Stomach (tissue), 9 donors: Measurements from ENCODE around the gene HECW1. TPM values are rescaled to one million over a fixed set of nuclear protein-coding genes. Genes with fewer than 3 reads are reported as not detected.

Experiments
- DNase-seq, 2 donors: peaks; one replicate each; pipeline versions ENCODE4 v3.0.0 to v3.0.0-alpha.2; 2013 to 2019
- H3K27ac ChIP-seq, 5 donors: fragments of 200-600 bp in 4 of 5; sonication (generic) in 4 of 5; one replicate each; pipeline ENCODE4 v1.5.1; 2013 to 2019; ENCODE audit warnings: mild to moderate bottlenecking in 1 of 5, moderate library complexity in 1 of 5
- H3K27me3 ChIP-seq, 3 donors: fragments of 200-600 bp; sonication (generic); one replicate each; pipeline ENCODE4 v1.5.1; 2017 to 2019; ENCODE audit warnings: mixed run types in 1 of 3
- H3K36me3 ChIP-seq, 4 donors: fragments of 200-600 bp; sonication (generic); 1 replicate in 3 of 4; 2 replicates in 1 of 4; pipeline ENCODE4 v1.5.1; 2016 to 2019
- H3K4me1 ChIP-seq, 4 donors: fragments of 200-600 bp; sonication (generic); one replicate each; pipeline ENCODE4 v1.5.1; 2016 to 2019
- H3K4me3 ChIP-seq, 4 donors: fragments of 200-600 bp; sonication (generic) in 3 of 4; one replicate each; pipeline ENCODE4 v1.5.1; 2016 to 2019; ENCODE audit warnings: mild to moderate bottlenecking in 1 of 4
- H3K9me3 ChIP-seq, 4 donors: fragments of 200-600 bp; sonication (generic); one replicate each; pipeline ENCODE4 v1.5.1; 2016 to 2019
- CTCF ChIP-seq, 7 experiments: fragments of 450-650 bp in 4 of 7; fragments of 200-600 bp in 3 of 7; sonication (generic) in 3 of 7; IDR thresholded peaks; one replicate each; pipeline ENCODE4 v1.5.1; 2016 to 2019; ENCODE audit warnings: antibody characterized with exemption in 7 of 7, control low read depth in 2 of 7, mild to moderate bottlenecking in 1 of 7
- EP300 ChIP-seq: sonication (generic); formaldehyde crosslinking; IDR thresholded peaks from one replicate; pipeline ENCODE4 v1.6.1; 2017; ENCODE audit warnings: antibody characterized with exemption
- POLR2A ChIP-seq, 4 donors: fragments of 450-650 bp; IDR thresholded peaks; one replicate each; pipeline ENCODE4 v1.6.1; 2016; ENCODE audit warnings: antibody characterized with exemption in 4 of 4, control low read depth in 2 of 4, mild to moderate bottlenecking in 1 of 4, moderate library complexity in 1 of 4
- POLR2AphosphoS5 ChIP-seq, 3 donors: sonication (generic); formaldehyde crosslinking; IDR thresholded peaks; one replicate each; pipeline ENCODE4 v1.6.1; 2016; ENCODE audit warnings: antibody characterized with exemption in 3 of 3
- WGBS, 5 donors: extraction: QIAGEN DNeasy Blood & Tissue Kit in 3 of 5; methylation state at CpG; one replicate each; pipeline versions ENCODE4 v1.1.5 to v1.1.7; 2013 to 2018; 5-methylcytosine and 5-hydroxymethylcytosine counted together
- intact Hi-C: fragments of 100-400 bp; cut with DNase I; formaldehyde crosslinking; loops from one replicate; pipeline ENCODE4 v1.15.1; 2023; ENCODE audit warnings: low total_unique reads
- polyA plus RNA-seq, 3 donors: library from polyadenylated mRNA; stranded (reverse); fragments of 200-250 nt; gene quantifications; one replicate each; pipeline ENCODE4 v1.2.3, GENCODE V29; 2013
- total RNA-seq, 5 donors: library from RNA; depleted of rRNA; stranded (reverse); fragments of >200 nt; gene quantifications; one replicate each; pipeline versions ENCODE4 v1.1.0 to v1.2.3, GENCODE V29; 2014 to 2016
- donor health status: healthy with polysubstance abuse.
- donor health status: Bipolar disorder and iron deficiency.
- donor health status: healthy.

The HECW1 gene
- total and polyA plus RNA-seq, 8 donors: 0.29 to 11.1 (median 1.4) TPM; not detected in 1

GRCh38 chr7:43083106-43083505 lies 29.3 kb upstream of the HECW1 start:
- WGBS, 5 donors: 77 to 92% (median 86%) methylated on average over 2 of the region's 2 CpGs
- no peak for TF ChIP-seq POLR2A (IDR thresholded peaks at IDR 0.05)
- no peak for TF ChIP-seq EP300
- TF ChIP-seq POLR2AphosphoS5 (IDR thresholded peaks at IDR 0.05): no peak
- no peak for TF ChIP-seq CTCF (IDR thresholded peaks at IDR 0.05)

GRCh38 chr7:43085017-43085416 lies 27.4 kb upstream of the HECW1 start:
- 63 to 84% (median 81%) methylated on average over 2 of the region's 2 CpGs for WGBS, 5 donors
- Histone ChIP-seq H3K27me3 (no peaks in the 10 kb centered on the region), H3K9me3 (no peaks in the 10 kb centered on the region), H3K27ac (no peak overlapping the region), H3K36me3 (no peaks in the 10 kb centered on the region), H3K4me1 (no peaks in the 10 kb centered on the region), H3K4me3 (no peak overlapping the region)
- no peak for DNase-seq
- intact Hi-C loops: no loop called here
- TF ChIP-seq EP300: no peak
- TF ChIP-seq POLR2AphosphoS5 (IDR thresholded peaks at IDR 0.05): no peak
- no peak for TF ChIP-seq CTCF (IDR thresholded peaks at IDR 0.05)
- no peak for TF ChIP-seq POLR2A (IDR thresholded peaks at IDR 0.05)

More at GRCh38 chr7:43083106-43083505, 29.3 kb upstream of the HECW1 start:
- no peaks in the 10 kb centered on the region for H3K4me1 ChIP-seq
- peaks cover 0 to 6% (median 0%) of the 10 kb centered on the region in 3 donors for H3K27me3 ChIP-seq
- H3K36me3 ChIP-seq: no peaks in the 10 kb centered on the region
- no peaks in the 10 kb centered on the region for H3K9me3 ChIP-seq
- intact Hi-C loops: no loop called here
- H3K27ac ChIP-seq: no peak overlapping the region
- H3K4me3 ChIP-seq: no peak overlapping the region
- DNase-seq: no peak

- 76 to 87% (median 84%) methylated on average over 1 of the region's 1 CpG for WGBS, 5 donors
- DNase-seq: no peak
- Histone ChIP-seq H3K36me3 (no peaks in the 10 kb centered on the region), H3K4me1 (no peaks in the 10 kb centered on the region), H3K4me3 (no peak overlapping the region), H3K27me3 (no peaks in the 10 kb centered on the region), H3K9me3 (no peaks in the 10 kb centered on the region), H3K27ac (no peak overlapping the region)
- intact Hi-C loops: no loop called here
- no peak for TF ChIP-seq POLR2A (IDR thresholded peaks at IDR 0.05)
- no peak for TF ChIP-seq EP300
- no peak for TF ChIP-seq POLR2AphosphoS5 (IDR thresholded peaks at IDR 0.05)
- TF ChIP-seq CTCF (IDR thresholded peaks at IDR 0.05): no peak
Observed at GRCh38 chr7:43085992-43086391, 26.5 kb upstream of the HECW1 start.

GRCh38 chr7:43092819-43093218 lies 19.6 kb upstream of the HECW1 start:
- Histone ChIP-seq H3K27me3 (no peaks in the 10 kb centered on the region), H3K4me3 (no peak overlapping the region), H3K4me1 (no peaks in the 10 kb centered on the region), H3K9me3 (peaks cover 0 to 4% (median 0%) of the 10 kb centered on the region in 4 donors), H3K27ac (no peak overlapping the region), H3K36me3 (no peaks in the 10 kb centered on the region)
- no peak for DNase-seq
- WGBS, 5 donors: 56 to 78% (median 64%) methylated on average over 1 of the region's 1 CpG
- TF ChIP-seq POLR2AphosphoS5 (IDR thresholded peaks at IDR 0.05) (no peak), CTCF (IDR thresholded peaks at IDR 0.05) (no peak), POLR2A (IDR thresholded peaks at IDR 0.05) (no peak), EP300 (no peak)
- intact Hi-C loops: no loop called here
